ENCODE measurements around the gene PTPRC.
A peak's percentile ranks its signal among the peaks of the same experiment; 100 is the strongest.

PTPRC gene

GRCh38 chr1:198601936-198602889, 36.6 kb upstream of the PTPRC start:
- no peaks in the 10 kb centered on the region for H3K27me3 ChIP-seq (ENCODE audit: control insufficient read depth in 1 of 2, insufficient read depth in 1 of 2, low read length in 2 of 2)
- no peak overlapping the region for H3K4me3 ChIP-seq (ENCODE audit: insufficient read depth in 1 of 2, low read depth in 1 of 2, low read length in 2 of 2)
- no peak overlapping the region for H2AK5ac ChIP-seq (ENCODE audit: low read length, severe bottlenecking)
- no peaks in the 10 kb centered on the region for H3K9me3 ChIP-seq (ENCODE audit: control insufficient read depth, low read length)
- H3K9ac ChIP-seq (ENCODE audit: low read length), result no peak overlapping the region
- no peak overlapping the region for H3K4ac ChIP-seq (ENCODE audit: low read depth in 1 of 2, low read length in 2 of 2)
- DNase-seq, result no peak
- H3K36me3 ChIP-seq (ENCODE audit: control insufficient read depth in 1 of 2, insufficient read depth in 2 of 2, low read depth in 1 of 2, low read length in 2 of 2), result no peaks in the 10 kb centered on the region
- no peak overlapping the region for H2BK5ac ChIP-seq (ENCODE audit: low read depth, low read length, poor library complexity, severe bottlenecking)
- no peak overlapping the region for H3K4me2 ChIP-seq (ENCODE audit: low read length, poor library complexity, severe bottlenecking)
- no peak overlapping the region for H3K18ac ChIP-seq (ENCODE audit: low read depth in 1 of 2, low read length in 2 of 2)
- H4K8ac ChIP-seq (ENCODE audit: low read length), result no peak overlapping the region
- no peak overlapping the region for H2AFZ ChIP-seq (ENCODE audit: low read depth, low read length)
- no peak overlapping the region for H4K91ac ChIP-seq (ENCODE audit: low read length)
- H3K4me1 ChIP-seq (ENCODE audit: control insufficient read depth, insufficient read depth, low read depth, low read length), result peaks cover 8% of the 10 kb centered on the region
- H2BK15ac ChIP-seq (ENCODE audit: low read depth, poor library complexity, severe bottlenecking), result no peak overlapping the region
- H3K23ac ChIP-seq (ENCODE audit: low read length in 2 of 2), result no peak overlapping the region
- no peak overlapping the region for H2BK12ac ChIP-seq (ENCODE audit: low read length in 2 of 2)
- WGBS, result no CpG with 5 or more reads among the region's 2 CpGs
- H3K79me1 ChIP-seq (replicated peaks; ENCODE audit: low read length, poor library complexity, severe bottlenecking), result no peaks in the 10 kb centered on the region
- no peak overlapping the region for H3K14ac ChIP-seq (ENCODE audit: low read length in 2 of 2)
- H2BK120ac ChIP-seq (ENCODE audit: low read depth, low read length), result no peak overlapping the region
- H3K27ac ChIP-seq (ENCODE audit: low read length, poor library complexity, severe bottlenecking), result no peak overlapping the region

GRCh38 chr1:198604975-198605374, 33.9 kb upstream of the PTPRC start:
- Histone ChIP-seq H2BK15ac (ENCODE audit: low read depth, poor library complexity, severe bottlenecking) (no peak overlapping the region), H3K4ac (ENCODE audit: low read depth in 1 of 2, low read length in 2 of 2) (no peak overlapping the region), H3K4me3 (ENCODE audit: insufficient read depth in 1 of 2, low read depth in 1 of 2, low read length in 2 of 2) (no peak overlapping the region), H3K79me1 (replicated peaks; ENCODE audit: low read length, poor library complexity, severe bottlenecking) (no peaks in the 10 kb centered on the region), H3K9ac (ENCODE audit: low read length) (no peak overlapping the region), H4K91ac (ENCODE audit: low read length) (no peak overlapping the region), H2BK5ac (ENCODE audit: low read depth, low read length, poor library complexity, severe bottlenecking) (no peak overlapping the region), H3K4me2 (ENCODE audit: low read length, poor library complexity, severe bottlenecking) (no peak overlapping the region), H3K36me3 (ENCODE audit: control insufficient read depth in 1 of 2, insufficient read depth in 2 of 2, low read depth in 1 of 2, low read length in 2 of 2) (no peaks in the 10 kb centered on the region), H3K14ac (ENCODE audit: low read length in 2 of 2) (no peak overlapping the region), H4K8ac (ENCODE audit: low read length) (no peak overlapping the region), H2BK120ac (ENCODE audit: low read depth, low read length) (no peak overlapping the region), H3K27me3 (ENCODE audit: control insufficient read depth in 1 of 2, insufficient read depth in 1 of 2, low read length in 2 of 2) (no peaks in the 10 kb centered on the region), H2AFZ (ENCODE audit: low read depth, low read length) (no peak overlapping the region), H3K27ac (ENCODE audit: low read length, poor library complexity, severe bottlenecking) (no peak overlapping the region), H2BK12ac (ENCODE audit: low read length in 2 of 2) (no peak overlapping the region), H3K23ac (ENCODE audit: low read length in 2 of 2) (no peak overlapping the region), H2AK5ac (ENCODE audit: low read length, severe bottlenecking) (no peak overlapping the region), H3K9me3 (ENCODE audit: control insufficient read depth, low read length) (no peaks in the 10 kb centered on the region), H3K4me1 (ENCODE audit: control insufficient read depth, insufficient read depth, low read depth, low read length) (peaks cover 1% of the 10 kb centered on the region), H3K18ac (ENCODE audit: low read depth in 1 of 2, low read length in 2 of 2) (no peak overlapping the region)
- no peak for DNase-seq
- WGBS, result no CpG with 5 or more reads among the region's 1 CpG

- H4K8ac ChIP-seq (ENCODE audit: low read length), result no peak overlapping the region
- H3K27me3 ChIP-seq (ENCODE audit: control insufficient read depth in 1 of 2, insufficient read depth in 1 of 2, low read length in 2 of 2), result no peaks in the 10 kb centered on the region
- no peak overlapping the region for H2AFZ ChIP-seq (ENCODE audit: low read depth, low read length)
- H3K18ac ChIP-seq (ENCODE audit: low read depth in 1 of 2, low read length in 2 of 2), result no peak overlapping the region
- H3K9me3 ChIP-seq (ENCODE audit: control insufficient read depth, low read length), result no peaks in the 10 kb centered on the region
- no peak overlapping the region for H3K4ac ChIP-seq (ENCODE audit: low read depth in 1 of 2, low read length in 2 of 2)
- H3K23ac ChIP-seq (ENCODE audit: low read length in 2 of 2), result no peak overlapping the region
- no peak overlapping the region for H3K4me3 ChIP-seq (ENCODE audit: insufficient read depth in 1 of 2, low read depth in 1 of 2, low read length in 2 of 2)
- WGBS, result 63% methylated on average over 1 of the region's 4 CpGs
- no peaks in the 10 kb centered on the region for H3K79me1 ChIP-seq (replicated peaks; ENCODE audit: low read length, poor library complexity, severe bottlenecking)
- H2BK120ac ChIP-seq (ENCODE audit: low read depth, low read length), result no peak overlapping the region
- no peak overlapping the region for H3K27ac ChIP-seq (ENCODE audit: low read length, poor library complexity, severe bottlenecking)
- H4K91ac ChIP-seq (ENCODE audit: low read length), result no peak overlapping the region
- DNase-seq, result no peak
- H2BK15ac ChIP-seq (ENCODE audit: low read depth, poor library complexity, severe bottlenecking), result no peak overlapping the region
- peaks cover 1% of the 10 kb centered on the region for H3K4me1 ChIP-seq (ENCODE audit: control insufficient read depth, insufficient read depth, low read depth, low read length)
- no peak overlapping the region for H3K9ac ChIP-seq (ENCODE audit: low read length)
- H2AK5ac ChIP-seq (ENCODE audit: low read length, severe bottlenecking), result no peak overlapping the region
- no peaks in the 10 kb centered on the region for H3K36me3 ChIP-seq (ENCODE audit: control insufficient read depth in 1 of 2, insufficient read depth in 2 of 2, low read depth in 1 of 2, low read length in 2 of 2)
- H2BK5ac ChIP-seq (ENCODE audit: low read depth, low read length, poor library complexity, severe bottlenecking), result no peak overlapping the region
- H2BK12ac ChIP-seq (ENCODE audit: low read length in 2 of 2), result no peak overlapping the region
- no peak overlapping the region for H3K4me2 ChIP-seq (ENCODE audit: low read length, poor library complexity, severe bottlenecking)
- no peak overlapping the region for H3K14ac ChIP-seq (ENCODE audit: low read length in 2 of 2)
These were observed 33.4 kb upstream of the PTPRC start for GRCh38 chr1:198605406-198605805.

- no peak overlapping the region for H2AK5ac ChIP-seq (ENCODE audit: low read length, severe bottlenecking)
- H3K9me3 ChIP-seq (ENCODE audit: control insufficient read depth, low read length), result no peaks in the 10 kb centered on the region
- no peak for DNase-seq
- H2BK120ac ChIP-seq (ENCODE audit: low read depth, low read length), result no peak overlapping the region
- H3K36me3 ChIP-seq (ENCODE audit: control insufficient read depth in 1 of 2, insufficient read depth in 2 of 2, low read depth in 1 of 2, low read length in 2 of 2), result no peaks in the 10 kb centered on the region
- 94% methylated on average over 3 of the region's 3 CpGs for WGBS
- no peaks in the 10 kb centered on the region for H3K79me1 ChIP-seq (replicated peaks; ENCODE audit: low read length, poor library complexity, severe bottlenecking)
- no peak overlapping the region for H3K9ac ChIP-seq (ENCODE audit: low read length)
- no peak overlapping the region for H3K4me2 ChIP-seq (ENCODE audit: low read length, poor library complexity, severe bottlenecking)
- H3K27ac ChIP-seq (ENCODE audit: low read length, poor library complexity, severe bottlenecking), result peak overlapping the region; percentile 32
- no peak overlapping the region for H2BK15ac ChIP-seq (ENCODE audit: low read depth, poor library complexity, severe bottlenecking)
- H4K91ac ChIP-seq (ENCODE audit: low read length), result no peak overlapping the region
- no peak overlapping the region for H3K4me3 ChIP-seq (ENCODE audit: insufficient read depth in 1 of 2, low read depth in 1 of 2, low read length in 2 of 2)
- H2BK12ac ChIP-seq (ENCODE audit: low read length in 2 of 2), result no peak overlapping the region
- H3K18ac ChIP-seq (ENCODE audit: low read depth in 1 of 2, low read length in 2 of 2), result no peak overlapping the region
- H2BK5ac ChIP-seq (ENCODE audit: low read depth, low read length, poor library complexity, severe bottlenecking), result no peak overlapping the region
- peaks cover 1% of the 10 kb centered on the region for H3K4me1 ChIP-seq (ENCODE audit: control insufficient read depth, insufficient read depth, low read depth, low read length)
- no peak overlapping the region for H3K4ac ChIP-seq (ENCODE audit: low read depth in 1 of 2, low read length in 2 of 2)
- H3K23ac ChIP-seq (ENCODE audit: low read length in 2 of 2), result no peak overlapping the region
- no peak overlapping the region for H3K14ac ChIP-seq (ENCODE audit: low read length in 2 of 2)
- no peaks in the 10 kb centered on the region for H3K27me3 ChIP-seq (ENCODE audit: control insufficient read depth in 1 of 2, insufficient read depth in 1 of 2, low read length in 2 of 2)
- no peak overlapping the region for H4K8ac ChIP-seq (ENCODE audit: low read length)
- H2AFZ ChIP-seq (ENCODE audit: low read depth, low read length), result no peak overlapping the region
These were observed 32.8 kb upstream of the PTPRC start for GRCh38 chr1:198606020-198606438.

Data from mesenchymal stem cell (in vitro differentiated cells and primary cell).